ACC112 (cell line): Measurements from ENCODE around the gene NTM.
A peak's percentile ranks its signal among the peaks of the same experiment; 100 is the strongest.

Source experiments
- H2AFZ ChIP-seq: fragments of 200-600 bp; sonication (generic); one replicate; pipeline ENCODE4 v1.6.0; 2017; ENCODE audit warnings: antibody characterized with exemption, low read length; ENCODE audit not compliant: unreplicated experiment
- H3K27ac ChIP-seq: fragments of 200-600 bp; sonication (generic); 2 replicates; pipeline ENCODE4 v1.5.1; 2014; ENCODE audit warnings: low read depth, mild to moderate bottlenecking, antibody characterized with exemption, low read length, moderate library complexity
- H3K27me3 ChIP-seq: fragments of 200-600 bp; sonication (generic); 2 replicates; pipeline ENCODE4 v1.6.1; 2014; ENCODE audit warnings: mild to moderate bottlenecking, antibody characterized with exemption, low read length, moderate library complexity, mixed read lengths; ENCODE audit not compliant: insufficient read depth
- H3K36me3 ChIP-seq: fragments of 200-600 bp; sonication (generic); 2 replicates; pipeline ENCODE4 v1.6.1; 2016; ENCODE audit warnings: mild to moderate bottlenecking, antibody characterized with exemption, low read length, moderate library complexity, mixed read lengths; ENCODE audit not compliant: insufficient read depth
- H3K4me1 ChIP-seq: fragments of 200-600 bp; sonication (generic); one replicate; pipeline ENCODE4 v1.6.1; 2016; ENCODE audit warnings: low read length, mixed read lengths; ENCODE audit not compliant: insufficient read depth, unreplicated experiment, control insufficient read depth
- H3K4me3 ChIP-seq: fragments of 200-600 bp; sonication (generic); 2 replicates; pipeline ENCODE4 v1.5.1; 2014; ENCODE audit warnings: mild to moderate bottlenecking, low read depth, low read length
- H3K79me2 ChIP-seq: fragments of 200-600 bp; sonication (generic); one replicate; pipeline ENCODE4 v1.6.0; 2016; ENCODE audit warnings: low read length; ENCODE audit not compliant: control insufficient read depth, unreplicated experiment, insufficient read depth

NTM gene

GRCh38 chr11:131922220-131922619 lies 551.8 kb downstream of the NTM start:
- Histone ChIP-seq H3K27ac (no peak overlapping the region), H3K4me3 (no peak overlapping the region), H2AFZ (no peak overlapping the region), H3K4me1 (peaks cover 13% of the 10 kb centered on the region), H3K36me3 (no peaks in the 10 kb centered on the region), H3K79me2 (no peaks in the 10 kb centered on the region), H3K27me3 (no peaks in the 10 kb centered on the region)

GRCh38 chr11:131923309-131923708 lies 552.9 kb downstream of the NTM start:
- no peaks in the 10 kb centered on the region for H3K79me2 ChIP-seq
- H3K27ac ChIP-seq = no peak overlapping the region

GRCh38 chr11:131924001-131924400 lies 553.6 kb downstream of the NTM start:
- Histone ChIP-seq H3K27me3 (no peaks in the 10 kb centered on the region), H3K27ac (no peak overlapping the region), H3K4me1 (peaks cover 13% of the 10 kb centered on the region), H3K4me3 (no peak overlapping the region), H3K79me2 (no peaks in the 10 kb centered on the region), H2AFZ (peak overlapping the region; percentile 25), H3K36me3 (no peaks in the 10 kb centered on the region)

More at GRCh38 chr11:131923309-131923708, 552.9 kb downstream of the NTM start:
- Histone ChIP-seq H3K36me3 (no peaks in the 10 kb centered on the region), H2AFZ (no peak overlapping the region), H3K4me1 (peaks cover 13% of the 10 kb centered on the region), H3K4me3 (no peak overlapping the region), H3K27me3 (no peaks in the 10 kb centered on the region)

- no peaks in the 10 kb centered on the region for H3K27me3 ChIP-seq
- H3K4me1 ChIP-seq = peaks cover 13% of the 10 kb centered on the region
- H3K79me2 ChIP-seq = no peaks in the 10 kb centered on the region
- H2AFZ ChIP-seq = peak overlapping the region; percentile 25
- H3K4me3 ChIP-seq = no peak overlapping the region
- no peak overlapping the region for H3K27ac ChIP-seq
- no peaks in the 10 kb centered on the region for H3K36me3 ChIP-seq
Measured at GRCh38 chr11:131924457-131925201, 554.2 kb downstream of the NTM start.

- no peak overlapping the region for H3K27ac ChIP-seq
Measured at GRCh38 chr11:131925829-131926228, 555.4 kb downstream of the NTM start.

GRCh38 chr11:131928992-131929391 lies 558.6 kb downstream of the NTM start:
- Histone ChIP-seq H3K4me3 (no peak overlapping the region), H3K27me3 (no peaks in the 10 kb centered on the region), H2AFZ (no peak overlapping the region), H3K4me1 (peaks cover 10% of the 10 kb centered on the region), H3K27ac (no peak overlapping the region), H3K79me2 (no peaks in the 10 kb centered on the region), H3K36me3 (no peaks in the 10 kb centered on the region)

More at GRCh38 chr11:131925829-131926228, 555.4 kb downstream of the NTM start:
- H3K4me1 ChIP-seq = peaks cover 13% of the 10 kb centered on the region
- H3K27me3 ChIP-seq = no peaks in the 10 kb centered on the region
- H3K79me2 ChIP-seq = no peaks in the 10 kb centered on the region
- no peaks in the 10 kb centered on the region for H3K36me3 ChIP-seq
- H3K4me3 ChIP-seq = no peak overlapping the region
- H2AFZ ChIP-seq = no peak overlapping the region

- Histone ChIP-seq H3K79me2 (no peaks in the 10 kb centered on the region), H3K4me3 (no peak overlapping the region), H3K27me3 (no peaks in the 10 kb centered on the region), H3K36me3 (no peaks in the 10 kb centered on the region), H2AFZ (no peak overlapping the region), H3K4me1 (no peaks in the 10 kb centered on the region), H3K27ac (no peak overlapping the region)
Measured at GRCh38 chr11:131932584-131933325, 562.3 kb downstream of the NTM start.

GRCh38 chr11:131934006-131934405 lies 563.6 kb downstream of the NTM start:
- Histone ChIP-seq H2AFZ (no peak overlapping the region), H3K27me3 (no peaks in the 10 kb centered on the region), H3K4me3 (no peak overlapping the region), H3K79me2 (no peaks in the 10 kb centered on the region), H3K27ac (no peak overlapping the region), H3K4me1 (no peaks in the 10 kb centered on the region), H3K36me3 (no peaks in the 10 kb centered on the region)

- Histone ChIP-seq H3K4me3 (no peak overlapping the region), H3K36me3 (no peaks in the 10 kb centered on the region), H3K27me3 (no peaks in the 10 kb centered on the region), H2AFZ (no peak overlapping the region), H3K27ac (no peak overlapping the region), H3K79me2 (no peaks in the 10 kb centered on the region), H3K4me1 (no peaks in the 10 kb centered on the region)
Measured at GRCh38 chr11:131938351-131938751, 567.9 kb downstream of the NTM start.

- no peaks in the 10 kb centered on the region for H3K4me1 ChIP-seq
- no peaks in the 10 kb centered on the region for H3K27me3 ChIP-seq
- no peak overlapping the region for H3K4me3 ChIP-seq
- H3K36me3 ChIP-seq = no peaks in the 10 kb centered on the region
- H2AFZ ChIP-seq = no peak overlapping the region
- H3K79me2 ChIP-seq = no peaks in the 10 kb centered on the region
- H3K27ac ChIP-seq = no peak overlapping the region
Measured at GRCh38 chr11:131940126-131940525, 569.7 kb downstream of the NTM start.

GRCh38 chr11:131942878-131943277 lies 572.5 kb downstream of the NTM start:
- Histone ChIP-seq H3K27ac (no peak overlapping the region), H3K27me3 (no peaks in the 10 kb centered on the region), H3K79me2 (no peaks in the 10 kb centered on the region), H3K36me3 (no peaks in the 10 kb centered on the region), H3K4me3 (no peak overlapping the region), H2AFZ (no peak overlapping the region), H3K4me1 (no peaks in the 10 kb centered on the region)
